ENCODE data around the gene TRIM29.
A peak's percentile ranks its signal among the peaks of the same experiment; 100 is the strongest.

Gene TRIM29

GRCh38 chr11:120185706-120186455 lies 48.0 kb upstream of the TRIM29 start:
- 74% methylated on average over 3 of the region's 3 CpGs for WGBS
- Histone ChIP-seq H3K14ac (ENCODE audit: low read length in 2 of 2) (no peak overlapping the region), H2BK5ac (ENCODE audit: low read depth, low read length, poor library complexity, severe bottlenecking) (no peak overlapping the region), H3K79me1 (replicated peaks; ENCODE audit: low read length, poor library complexity, severe bottlenecking) (no peaks in the 10 kb centered on the region), H2AK5ac (ENCODE audit: low read length, severe bottlenecking) (no peak overlapping the region), H3K4ac (ENCODE audit: low read depth in 1 of 2, low read length in 2 of 2) (no peak overlapping the region), H3K4me2 (ENCODE audit: low read length, poor library complexity, severe bottlenecking) (peak overlapping the region; percentile 26), H3K4me3 (ENCODE audit: insufficient read depth in 1 of 2, low read depth in 1 of 2, low read length in 2 of 2) (peak overlapping the region in 1 of 2 experiments; percentile 61), H3K23ac (ENCODE audit: low read length in 2 of 2) (no peak overlapping the region), H3K27ac (ENCODE audit: low read length, poor library complexity, severe bottlenecking) (peak overlapping the region; percentile 45), H3K36me3 (ENCODE audit: control insufficient read depth in 1 of 2, insufficient read depth in 2 of 2, low read depth in 1 of 2, low read length in 2 of 2) (no peaks in the 10 kb centered on the region), H4K91ac (ENCODE audit: low read length) (no peak overlapping the region), H2AFZ (ENCODE audit: low read depth, low read length) (no peak overlapping the region), H2BK12ac (ENCODE audit: low read length in 2 of 2) (no peak overlapping the region), H3K9me3 (ENCODE audit: control insufficient read depth, low read length) (no peaks in the 10 kb centered on the region), H3K27me3 (ENCODE audit: control insufficient read depth in 1 of 2, insufficient read depth in 1 of 2, low read length in 2 of 2) (peaks cover 0 to 11% of the 10 kb centered on the region in 2 experiments), H3K4me1 (ENCODE audit: control insufficient read depth, insufficient read depth, low read depth, low read length) (peaks cover 27% of the 10 kb centered on the region), H2BK15ac (ENCODE audit: low read depth, poor library complexity, severe bottlenecking) (peak overlapping the region; percentile 62), H3K18ac (ENCODE audit: low read depth in 1 of 2, low read length in 2 of 2) (no peak overlapping the region), H4K8ac (ENCODE audit: low read length) (no peak overlapping the region), H3K9ac (ENCODE audit: low read length) (peak overlapping the region; percentile 66), H2BK120ac (ENCODE audit: low read depth, low read length) (no peak overlapping the region)
- no peak for DNase-seq

GRCh38 chr11:120184946-120185705 lies 47.2 kb upstream of the TRIM29 start:
- H3K27me3 ChIP-seq (ENCODE audit: control insufficient read depth in 1 of 2, insufficient read depth in 1 of 2, low read length in 2 of 2), result peaks cover 0 to 6% of the 10 kb centered on the region in 2 experiments
- no peaks in the 10 kb centered on the region for H3K36me3 ChIP-seq (ENCODE audit: control insufficient read depth in 1 of 2, insufficient read depth in 2 of 2, low read depth in 1 of 2, low read length in 2 of 2)
- H2BK15ac ChIP-seq (ENCODE audit: low read depth, poor library complexity, severe bottlenecking), result peak overlapping the region; percentile 39
- H4K8ac ChIP-seq (ENCODE audit: low read length), result no peak overlapping the region
- peak overlapping the region in 1 of 2 experiments; percentile 61 for H3K4me3 ChIP-seq (ENCODE audit: insufficient read depth in 1 of 2, low read depth in 1 of 2, low read length in 2 of 2)
- no peak overlapping the region for H3K18ac ChIP-seq (ENCODE audit: low read depth in 1 of 2, low read length in 2 of 2)
- peaks cover 33% of the 10 kb centered on the region for H3K4me1 ChIP-seq (ENCODE audit: control insufficient read depth, insufficient read depth, low read depth, low read length)
- H3K14ac ChIP-seq (ENCODE audit: low read length in 2 of 2), result peak overlapping the region in 1 of 2 experiments; percentile 28
- H4K91ac ChIP-seq (ENCODE audit: low read length), result no peak overlapping the region
- 36% methylated on average over 3 of the region's 7 CpGs for WGBS
- H2BK120ac ChIP-seq (ENCODE audit: low read depth, low read length), result no peak overlapping the region
- no peaks in the 10 kb centered on the region for H3K9me3 ChIP-seq (ENCODE audit: control insufficient read depth, low read length)
- peak overlapping the region; percentile 10 for H3K4me2 ChIP-seq (ENCODE audit: low read length, poor library complexity, severe bottlenecking)
- no peak overlapping the region for H3K23ac ChIP-seq (ENCODE audit: low read length in 2 of 2)
- peak overlapping the region; percentile 66 for H3K9ac ChIP-seq (ENCODE audit: low read length)
- DNase-seq, result peak; percentile 63
- no peak overlapping the region for H3K4ac ChIP-seq (ENCODE audit: low read depth in 1 of 2, low read length in 2 of 2)
- no peak overlapping the region for H2BK5ac ChIP-seq (ENCODE audit: low read depth, low read length, poor library complexity, severe bottlenecking)
- peak overlapping the region; percentile 20 for H2AK5ac ChIP-seq (ENCODE audit: low read length, severe bottlenecking)
- no peaks in the 10 kb centered on the region for H3K79me1 ChIP-seq (replicated peaks; ENCODE audit: low read length, poor library complexity, severe bottlenecking)
- peak overlapping the region; percentile 49 to 59 for H2BK12ac ChIP-seq (ENCODE audit: low read length in 2 of 2)
- no peak overlapping the region for H2AFZ ChIP-seq (ENCODE audit: low read depth, low read length)
- peak overlapping the region; percentile 45 for H3K27ac ChIP-seq (ENCODE audit: low read length, poor library complexity, severe bottlenecking)

DNA sequence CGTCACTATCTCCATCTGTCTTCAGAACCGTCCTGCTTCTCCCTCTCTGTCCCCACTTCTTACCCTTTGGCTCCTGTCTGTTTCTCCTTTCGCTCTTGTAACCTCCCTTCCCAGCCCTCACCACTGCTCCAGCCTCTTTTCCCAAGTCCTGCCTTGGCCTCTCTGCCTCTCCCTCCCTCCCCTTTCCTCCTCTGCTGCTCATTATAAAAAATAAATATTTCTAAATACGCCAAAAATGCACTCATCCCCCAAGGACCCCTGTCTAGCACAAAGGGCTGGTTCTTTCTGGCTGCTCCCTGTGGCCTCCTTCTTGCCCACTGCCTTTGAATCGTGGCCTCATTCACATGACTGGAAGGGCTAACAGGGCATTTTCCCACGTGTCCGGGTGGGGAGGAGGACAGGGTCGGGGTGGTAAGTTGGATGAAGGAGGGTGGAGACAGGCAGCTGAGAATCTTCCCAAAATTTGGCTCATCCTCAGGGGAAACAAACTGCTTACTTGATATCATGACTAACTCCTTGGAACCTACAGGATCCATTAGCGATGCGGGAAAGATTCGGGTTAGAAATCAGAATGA lies 46.5 kb upstream of the TRIM29 start:
- no peak overlapping the region for H4K8ac ChIP-seq (ENCODE audit: low read length)
- H3K9me3 ChIP-seq (ENCODE audit: control insufficient read depth, low read length), result no peaks in the 10 kb centered on the region
- peaks cover 0 to 4% of the 10 kb centered on the region in 2 experiments for H3K27me3 ChIP-seq (ENCODE audit: control insufficient read depth in 1 of 2, insufficient read depth in 1 of 2, low read length in 2 of 2)
- no peak overlapping the region for H3K27ac ChIP-seq (ENCODE audit: low read length, poor library complexity, severe bottlenecking)
- H2BK12ac ChIP-seq (ENCODE audit: low read length in 2 of 2), result no peak overlapping the region
- H3K4me2 ChIP-seq (ENCODE audit: low read length, poor library complexity, severe bottlenecking), result no peak overlapping the region
- H3K14ac ChIP-seq (ENCODE audit: low read length in 2 of 2), result no peak overlapping the region
- whole genome bisulfite sequencing, result 82% methylated on average over 11 of the region's 11 CpGs
- H2AK5ac ChIP-seq (ENCODE audit: low read length, severe bottlenecking), result peak overlapping the region; percentile 20
- DNase-seq, result no peak
- no peak overlapping the region for H3K4ac ChIP-seq (ENCODE audit: low read depth in 1 of 2, low read length in 2 of 2)
- H3K4me1 ChIP-seq (ENCODE audit: control insufficient read depth, insufficient read depth, low read depth, low read length), result peaks cover 33% of the 10 kb centered on the region
- H3K9ac ChIP-seq (ENCODE audit: low read length), result peak overlapping the region; percentile 66
- H4K91ac ChIP-seq (ENCODE audit: low read length), result no peak overlapping the region
- no peak overlapping the region for H2BK120ac ChIP-seq (ENCODE audit: low read depth, low read length)
- peak overlapping the region; percentile 39 for H2BK15ac ChIP-seq (ENCODE audit: low read depth, poor library complexity, severe bottlenecking)
- no peaks in the 10 kb centered on the region for H3K79me1 ChIP-seq (replicated peaks; ENCODE audit: low read length, poor library complexity, severe bottlenecking)
- no peaks in the 10 kb centered on the region for H3K36me3 ChIP-seq (ENCODE audit: control insufficient read depth in 1 of 2, insufficient read depth in 2 of 2, low read depth in 1 of 2, low read length in 2 of 2)
- no peak overlapping the region for H2BK5ac ChIP-seq (ENCODE audit: low read depth, low read length, poor library complexity, severe bottlenecking)
- no peak overlapping the region for H3K18ac ChIP-seq (ENCODE audit: low read depth in 1 of 2, low read length in 2 of 2)
- peak overlapping the region in 1 of 2 experiments; percentile 61 for H3K4me3 ChIP-seq (ENCODE audit: insufficient read depth in 1 of 2, low read depth in 1 of 2, low read length in 2 of 2)
- no peak overlapping the region for H3K23ac ChIP-seq (ENCODE audit: low read length in 2 of 2)
- H2AFZ ChIP-seq (ENCODE audit: low read depth, low read length), result no peak overlapping the region

DNA sequence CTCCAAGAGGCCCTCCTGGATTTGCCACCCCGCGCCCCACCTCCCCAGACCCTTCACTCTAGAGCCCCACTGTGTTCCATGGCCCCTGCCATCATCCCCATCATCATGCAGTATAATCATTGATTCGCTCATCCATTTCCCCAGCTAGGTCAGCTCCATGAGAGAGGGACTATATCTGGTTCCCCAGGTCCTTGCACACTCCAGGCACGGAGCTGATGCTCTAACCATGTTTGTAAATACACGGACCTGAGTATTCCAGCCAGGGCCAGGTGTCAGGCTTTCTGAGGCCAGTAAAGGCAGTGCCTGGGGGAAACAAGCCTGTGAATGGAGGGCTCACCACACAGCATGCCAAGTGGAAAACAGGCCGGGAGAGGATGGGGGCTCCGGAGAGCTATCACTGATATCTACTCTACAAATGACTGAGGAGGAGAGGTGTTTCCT lies 45.8 kb upstream of the TRIM29 start:
- no peak overlapping the region for H3K4me2 ChIP-seq (ENCODE audit: low read length, poor library complexity, severe bottlenecking)
- no peaks in the 10 kb centered on the region for H3K79me1 ChIP-seq (replicated peaks; ENCODE audit: low read length, poor library complexity, severe bottlenecking)
- no peak overlapping the region for H3K14ac ChIP-seq (ENCODE audit: low read length in 2 of 2)
- no peak overlapping the region for H3K23ac ChIP-seq (ENCODE audit: low read length in 2 of 2)
- no peak overlapping the region for H4K91ac ChIP-seq (ENCODE audit: low read length)
- no peak overlapping the region for H2BK5ac ChIP-seq (ENCODE audit: low read depth, low read length, poor library complexity, severe bottlenecking)
- WGBS, result 93% methylated on average over 7 of the region's 7 CpGs
- no peaks in the 10 kb centered on the region for H3K27me3 ChIP-seq (ENCODE audit: control insufficient read depth in 1 of 2, insufficient read depth in 1 of 2, low read length in 2 of 2)
- no peak overlapping the region for H3K27ac ChIP-seq (ENCODE audit: low read length, poor library complexity, severe bottlenecking)
- H2BK120ac ChIP-seq (ENCODE audit: low read depth, low read length), result no peak overlapping the region
- peak overlapping the region; percentile 66 for H3K9ac ChIP-seq (ENCODE audit: low read length)
- no peak overlapping the region for H3K18ac ChIP-seq (ENCODE audit: low read depth in 1 of 2, low read length in 2 of 2)
- no peak overlapping the region for H2BK15ac ChIP-seq (ENCODE audit: low read depth, poor library complexity, severe bottlenecking)
- no peak overlapping the region for H2AK5ac ChIP-seq (ENCODE audit: low read length, severe bottlenecking)
- H3K4ac ChIP-seq (ENCODE audit: low read depth in 1 of 2, low read length in 2 of 2), result no peak overlapping the region
- H3K9me3 ChIP-seq (ENCODE audit: control insufficient read depth, low read length), result no peaks in the 10 kb centered on the region
- H3K4me3 ChIP-seq (ENCODE audit: insufficient read depth in 1 of 2, low read depth in 1 of 2, low read length in 2 of 2), result peak overlapping the region in 1 of 2 experiments; percentile 61
- no peaks in the 10 kb centered on the region for H3K36me3 ChIP-seq (ENCODE audit: control insufficient read depth in 1 of 2, insufficient read depth in 2 of 2, low read depth in 1 of 2, low read length in 2 of 2)
- DNase-seq, result no peak
- no peak overlapping the region for H4K8ac ChIP-seq (ENCODE audit: low read length)
- no peak overlapping the region for H2AFZ ChIP-seq (ENCODE audit: low read depth, low read length)
- H3K4me1 ChIP-seq (ENCODE audit: control insufficient read depth, insufficient read depth, low read depth, low read length), result peaks cover 33% of the 10 kb centered on the region
- H2BK12ac ChIP-seq (ENCODE audit: low read length in 2 of 2), result no peak overlapping the region
